Stimulated activated CD4-positive, alpha-beta T cell treated with anti-CD3 and anti-CD28 coated beads, Interleukin-12 subunit alpha, Interleukin-12 subunit beta, amount 100 ng/mL, for 48 hours (primary cell): Measurements from ENCODE around the gene RPL3.

Experiments
- DNase-seq, 3 donors: peaks; one replicate each; pipeline ENCODE4 v3.0.0-alpha.2; 2020; ENCODE audit warnings: low read depth in 2 of 3, low spot score in 1 of 3

RPL3 gene

DNA sequence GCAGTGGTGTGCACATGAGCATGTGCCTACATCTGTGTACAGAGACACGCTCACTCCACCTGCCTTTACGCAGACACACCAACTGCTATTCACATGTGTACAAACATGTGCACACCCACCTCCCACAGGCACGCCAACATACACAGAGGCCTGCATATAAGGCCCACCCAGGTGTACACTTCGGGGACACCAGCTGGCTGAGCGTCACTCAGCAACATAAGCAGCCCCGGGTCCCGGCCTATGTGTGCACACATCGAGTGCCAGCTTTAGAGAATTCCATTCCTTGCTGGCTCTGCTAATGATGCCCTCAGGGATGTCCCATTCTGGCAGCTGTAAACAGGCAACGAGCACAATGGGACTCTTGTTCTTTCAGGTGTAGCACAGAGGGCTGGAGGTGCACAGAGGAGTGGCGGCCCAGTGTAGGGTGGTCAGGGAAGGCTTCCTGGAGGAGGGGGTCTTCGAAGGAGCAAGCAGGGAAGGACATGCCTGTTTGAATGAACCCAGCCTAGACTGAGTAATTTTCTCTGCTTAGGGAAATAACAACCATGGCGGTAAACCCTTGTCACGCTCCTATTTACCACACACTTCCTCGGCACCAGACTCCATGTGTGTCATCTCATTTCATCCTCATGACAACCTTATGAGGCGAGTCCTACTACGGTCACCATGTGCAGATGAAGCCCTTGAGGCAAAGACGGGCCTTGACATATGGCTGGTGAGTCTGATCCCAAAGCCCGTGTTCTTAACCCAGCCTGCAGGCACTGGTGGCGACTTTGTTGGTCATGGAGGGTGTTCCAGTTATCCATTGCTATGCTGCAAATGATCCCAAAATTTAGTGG, 35.1 kb downstream of the RPL3 start:
- DNase-seq, result no peak

DNA sequence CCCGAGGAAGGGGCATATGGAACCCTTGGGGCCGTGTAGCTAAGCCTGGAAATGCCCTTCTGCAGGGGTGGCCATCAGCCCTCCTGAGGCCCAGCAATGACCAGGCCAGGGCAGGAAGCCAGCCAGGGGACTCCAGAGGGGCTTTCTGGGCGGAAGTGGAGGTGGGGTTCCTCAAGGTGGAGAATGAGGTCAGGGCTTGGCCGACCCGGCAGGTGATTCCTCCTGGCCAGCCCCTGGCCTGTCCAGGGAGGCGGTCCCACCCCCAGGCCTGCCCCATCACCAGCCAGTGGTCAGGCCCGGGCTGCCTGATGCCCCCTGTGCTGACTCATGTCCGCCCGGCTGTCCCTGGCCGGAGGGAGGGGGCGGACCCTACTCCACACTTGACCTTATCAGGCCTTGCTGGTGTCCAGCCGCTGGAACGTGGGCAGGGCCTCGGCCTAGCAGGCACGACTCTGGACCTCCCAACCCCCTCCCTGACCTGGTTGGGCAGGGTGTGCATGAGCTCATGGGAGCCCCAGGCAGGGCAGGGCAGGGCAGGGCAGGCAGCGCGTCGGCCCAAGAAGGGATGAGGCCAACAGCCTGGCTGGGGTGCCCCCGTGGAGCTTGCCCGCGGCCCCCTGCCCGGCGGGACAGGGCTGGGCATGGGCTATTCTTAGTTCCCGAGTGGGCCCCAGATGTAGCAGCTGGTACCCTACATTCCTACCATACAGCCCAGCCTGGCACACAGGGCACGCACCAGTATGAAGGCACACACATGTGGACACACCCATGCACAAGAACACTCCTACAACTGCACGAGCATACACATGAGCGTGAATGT, 35.9 kb downstream of the RPL3 start:
- DNase-seq, result no peak

DNA sequence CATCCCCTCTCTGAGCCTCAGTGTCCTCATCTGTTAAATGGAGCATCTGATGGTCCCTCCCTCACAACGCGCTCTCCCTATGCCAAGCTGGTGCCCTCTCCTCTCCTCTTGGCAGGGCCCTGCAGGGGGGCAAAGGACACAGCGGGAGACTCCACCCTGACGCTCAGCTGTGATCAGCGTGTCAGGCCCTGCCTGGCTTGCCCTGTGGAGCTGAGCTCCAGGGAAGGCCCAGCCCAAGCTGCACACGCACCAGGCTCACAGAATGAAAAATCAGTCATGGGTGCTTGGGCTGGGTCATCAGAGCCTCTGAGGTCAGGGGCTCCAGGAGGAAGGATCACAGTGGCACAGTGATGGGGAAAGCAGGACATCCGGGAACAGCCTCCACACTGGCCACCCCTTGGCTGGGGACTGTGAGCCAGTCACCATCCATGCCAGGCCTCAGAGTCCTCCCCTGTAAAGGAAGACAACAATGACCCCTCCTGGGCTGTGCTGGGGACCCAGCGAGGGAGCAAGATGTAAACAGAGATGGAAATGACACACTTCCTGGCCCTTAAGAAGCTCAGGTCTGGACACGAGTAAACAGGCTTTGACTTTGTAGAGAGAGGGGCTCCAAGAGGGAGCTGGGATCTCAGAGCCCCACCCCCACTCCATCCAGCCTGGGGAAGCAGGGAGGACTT, 36.6 kb downstream of the RPL3 start:
- DNase-seq, result no peak

DNA sequence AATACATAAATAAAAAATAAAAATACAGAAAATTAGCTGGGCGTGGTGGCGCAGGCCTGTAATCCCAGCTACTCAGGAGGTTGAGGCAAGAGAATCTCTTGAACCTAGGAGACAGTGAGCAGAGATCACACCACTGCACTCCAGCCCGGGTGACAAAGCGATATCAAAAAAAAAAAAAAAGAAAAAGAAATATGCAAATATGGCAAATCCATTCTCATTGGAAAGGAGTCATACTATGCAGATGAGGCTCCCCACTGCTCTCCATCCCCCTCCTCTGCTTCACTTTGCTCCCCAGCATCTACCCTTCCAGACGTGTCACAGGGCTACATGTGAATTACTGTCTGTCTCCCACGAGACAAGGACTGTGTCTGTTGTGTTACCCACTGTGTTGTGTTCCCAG, 38.3 kb downstream of the RPL3 start:
- no peak for DNase-seq

DNA sequence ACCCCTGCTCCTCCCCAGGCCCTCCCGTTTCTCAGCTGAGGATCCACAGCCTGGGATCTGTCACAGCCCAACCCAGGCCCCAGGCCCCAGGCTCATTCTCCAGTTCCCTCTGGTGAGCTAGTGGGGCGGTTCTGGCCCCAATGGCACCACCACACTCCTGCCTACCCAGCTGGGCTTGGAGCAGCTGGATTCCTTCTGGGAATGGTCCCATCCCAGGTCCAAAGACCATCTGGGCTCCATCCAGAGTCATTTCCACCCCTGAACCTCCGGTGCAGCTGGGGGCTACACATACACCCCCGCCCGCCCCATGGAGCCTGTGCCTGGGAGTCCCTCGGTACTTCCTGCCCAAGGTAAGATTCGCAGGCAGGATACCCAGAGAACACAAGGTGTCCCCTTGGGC, 39.2 kb downstream of the RPL3 start:
- DNase-seq, result no peak

DNA sequence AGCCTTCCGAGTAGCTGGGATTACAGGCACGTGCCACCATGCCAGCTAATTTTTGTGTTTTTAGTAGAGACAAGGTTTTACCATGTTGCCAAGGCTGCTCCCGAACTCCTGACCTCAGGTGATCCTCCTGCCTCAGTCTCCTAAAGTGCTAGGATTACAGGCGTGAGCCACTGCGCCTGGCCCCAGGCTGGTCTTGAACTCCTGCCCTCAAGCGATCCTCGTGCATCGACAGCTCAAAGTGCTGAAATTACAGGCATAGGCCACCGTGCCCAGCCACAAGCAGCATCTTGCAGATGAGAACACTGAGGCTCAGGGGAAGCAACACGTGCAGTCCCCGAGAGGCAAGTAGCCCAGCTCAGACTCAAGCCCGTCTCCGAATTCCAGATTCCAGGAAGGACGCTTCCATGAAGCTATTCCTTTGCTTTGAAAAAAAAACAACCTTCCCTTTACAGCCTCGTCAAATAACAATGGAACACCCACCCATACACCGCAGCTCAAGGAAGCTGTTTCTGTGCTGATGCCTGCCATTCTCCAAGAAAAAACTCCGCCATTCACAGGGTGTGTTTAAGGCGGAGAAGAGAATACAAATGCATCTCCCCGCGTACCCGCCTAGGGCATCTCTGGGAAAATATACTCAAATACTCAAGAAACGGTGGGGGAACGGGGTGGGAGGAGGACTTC, 40.1 kb downstream of the RPL3 start:
- DNase-seq, result no peak

DNA sequence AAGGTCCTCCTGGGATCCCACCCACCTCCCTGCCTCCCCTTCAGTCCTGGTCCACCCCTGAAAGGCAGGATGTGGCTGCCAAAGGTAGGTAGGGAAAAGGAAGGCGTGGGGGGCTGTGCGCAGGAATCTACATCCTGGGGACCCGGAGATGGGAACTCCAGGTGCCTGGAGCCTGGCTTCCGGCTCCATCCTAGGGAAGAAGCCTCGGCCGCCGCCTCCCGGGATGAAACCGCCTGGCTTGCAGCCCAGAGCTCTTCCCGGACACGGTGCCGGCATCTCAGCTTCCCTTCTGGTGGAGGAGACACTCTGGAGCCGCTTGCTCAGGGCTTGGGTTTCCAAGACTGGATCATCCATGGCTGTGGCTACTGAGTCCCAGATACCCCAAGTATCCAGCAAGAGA, 41.4 kb downstream of the RPL3 start:
- no peak for DNase-seq

DNA sequence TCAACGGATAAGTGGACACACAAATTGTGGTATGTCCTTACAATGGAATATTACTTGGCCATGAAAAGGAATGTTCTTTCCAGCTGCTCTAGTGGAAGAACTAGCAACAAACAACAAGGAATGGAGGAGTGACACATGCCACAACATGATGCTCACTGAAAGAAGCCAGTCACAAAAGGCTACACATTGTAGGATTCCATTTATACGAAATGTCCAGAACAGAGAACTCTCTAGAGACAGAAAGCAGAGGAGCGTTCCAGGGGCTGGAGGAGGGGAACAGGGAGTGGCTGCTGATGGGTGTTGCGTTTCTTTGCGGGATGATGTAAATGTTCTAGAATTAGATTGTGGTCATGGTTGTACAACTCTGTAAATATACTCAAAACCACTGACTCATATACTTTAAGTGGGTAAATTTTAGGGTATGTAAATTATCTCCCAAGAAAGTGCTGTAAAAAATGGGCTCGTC, 42.2 kb downstream of the RPL3 start:
- DNase-seq, result no peak

DNA sequence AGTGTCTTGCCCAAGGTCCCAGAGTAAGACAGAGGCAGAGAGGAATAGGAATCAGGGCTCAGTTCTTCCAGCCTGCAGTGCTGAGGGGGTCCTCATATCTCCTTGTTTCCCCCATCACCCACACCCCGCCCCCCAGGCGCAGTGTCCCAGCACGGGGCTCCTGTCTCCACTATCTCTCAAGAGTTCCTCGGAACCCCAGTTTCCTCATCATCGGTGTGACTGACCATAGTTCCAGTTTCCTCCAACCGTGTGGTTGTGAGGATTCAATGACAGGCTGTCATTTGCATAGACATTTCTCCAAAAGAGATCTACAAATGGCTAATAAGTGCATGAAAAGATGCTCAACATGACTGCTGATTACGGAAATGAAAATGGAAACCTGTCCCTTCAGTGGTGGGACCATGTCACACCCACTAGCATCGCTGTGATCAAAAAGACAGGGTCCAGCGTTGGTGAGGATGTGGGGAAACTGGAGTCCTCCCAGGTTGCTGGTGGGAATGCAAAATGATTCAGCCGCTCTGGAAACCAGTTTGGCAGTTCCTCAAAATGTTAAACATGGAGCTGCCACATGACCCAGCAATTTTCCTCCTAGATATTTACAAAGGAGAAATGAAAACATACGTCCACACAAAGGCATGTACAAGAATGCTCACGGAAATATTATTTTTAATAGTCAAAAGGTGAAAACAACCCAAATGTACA, 42.8 kb downstream of the RPL3 start:
- no peak for DNase-seq

DNA sequence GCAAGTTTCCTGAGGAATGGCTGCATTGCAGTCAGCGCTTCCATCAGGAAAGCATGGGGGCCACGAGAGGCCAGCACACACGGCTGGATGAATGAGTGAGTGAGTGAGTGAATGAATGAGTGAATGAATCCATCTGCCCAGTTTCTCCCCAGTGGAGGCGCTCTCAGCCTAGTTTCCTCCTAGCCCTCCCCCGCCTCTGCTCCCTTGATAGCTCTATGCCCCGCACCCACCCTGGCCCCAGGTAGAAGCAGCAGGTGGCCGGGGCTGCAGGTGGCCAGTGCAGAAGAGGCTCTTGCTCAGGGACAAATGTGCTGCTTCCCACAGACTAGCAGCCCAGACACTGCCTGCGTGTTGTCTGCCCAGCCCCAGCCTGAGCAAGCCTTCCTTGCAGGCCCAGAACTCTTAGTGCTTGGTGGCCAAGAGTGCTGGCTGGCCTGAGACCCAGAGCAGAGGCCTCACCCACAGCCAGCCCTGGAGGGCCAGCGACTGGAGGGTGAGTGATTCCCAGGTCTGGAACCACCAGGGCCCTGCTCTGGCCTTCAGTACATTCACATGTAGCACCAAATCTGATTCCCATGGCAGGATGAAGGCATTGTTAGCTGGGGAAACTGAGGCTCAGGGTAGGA, 43.5 kb downstream of the RPL3 start:
- no peak for DNase-seq

DNA sequence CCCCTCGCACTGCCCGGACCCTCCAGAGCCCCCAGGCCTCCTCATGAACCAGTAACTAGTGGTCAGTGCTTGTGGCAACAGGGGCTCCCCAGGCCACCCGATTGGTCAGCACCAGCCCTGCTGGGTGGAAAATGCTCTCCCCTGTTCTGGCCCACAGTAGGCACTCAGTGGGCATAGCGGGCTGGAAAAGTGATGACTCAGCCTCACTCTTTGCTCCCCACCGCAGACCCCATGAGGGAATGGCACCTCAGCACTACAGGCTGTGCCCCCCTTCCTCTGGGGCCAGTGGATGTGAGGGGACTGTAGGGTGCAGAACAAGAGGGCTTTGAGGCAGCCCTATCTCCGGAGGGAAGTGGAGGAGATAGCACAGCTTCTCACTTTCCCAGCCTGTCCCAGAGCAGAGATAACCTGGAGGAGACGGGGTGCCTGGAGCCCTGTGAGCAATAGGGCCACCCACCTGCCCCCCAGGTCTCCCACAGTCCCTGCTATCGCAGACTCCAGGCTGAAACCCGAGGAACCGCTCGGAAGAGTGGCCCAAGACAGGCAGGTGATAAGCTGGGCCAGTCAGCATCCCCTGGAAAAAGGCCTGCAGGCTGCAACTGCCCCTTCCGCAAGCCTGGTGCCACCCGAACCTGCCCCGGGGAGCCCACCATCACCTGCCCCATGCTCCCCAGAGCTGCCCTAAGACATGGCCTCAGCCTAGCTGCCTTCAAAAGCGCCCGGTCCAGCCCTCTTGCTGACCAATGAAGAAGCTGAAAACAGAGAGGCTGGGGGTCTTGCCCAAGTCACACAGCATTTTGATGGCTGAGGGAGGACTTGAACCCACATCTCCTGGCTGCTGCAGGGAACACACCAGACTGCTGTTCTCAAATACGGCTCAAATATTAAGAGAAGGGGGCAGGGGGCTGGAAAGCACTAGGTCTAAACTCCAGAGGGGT, 45.2 kb downstream of the RPL3 start:
- no peak for DNase-seq

DNA sequence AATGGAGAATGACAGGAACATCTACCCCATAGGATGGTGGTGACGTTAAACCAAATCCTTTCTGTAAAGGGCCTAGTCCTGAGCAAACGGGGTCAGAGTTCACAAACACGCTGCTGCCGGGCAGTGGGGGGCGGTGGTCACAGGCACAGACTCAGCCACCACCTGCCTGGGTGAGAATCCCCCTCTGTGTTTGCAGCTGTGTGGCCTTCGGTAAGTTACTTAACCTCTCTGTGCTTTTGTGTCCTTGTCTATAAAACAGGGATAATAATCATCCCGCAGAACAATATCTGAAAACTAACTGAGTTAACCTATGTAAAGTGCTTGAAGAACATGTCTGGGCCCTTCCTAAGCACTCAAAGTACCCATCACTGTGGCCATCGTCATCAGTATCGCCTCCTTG, 48.6 kb downstream of the RPL3 start:
- DNase-seq, result no peak

DNA sequence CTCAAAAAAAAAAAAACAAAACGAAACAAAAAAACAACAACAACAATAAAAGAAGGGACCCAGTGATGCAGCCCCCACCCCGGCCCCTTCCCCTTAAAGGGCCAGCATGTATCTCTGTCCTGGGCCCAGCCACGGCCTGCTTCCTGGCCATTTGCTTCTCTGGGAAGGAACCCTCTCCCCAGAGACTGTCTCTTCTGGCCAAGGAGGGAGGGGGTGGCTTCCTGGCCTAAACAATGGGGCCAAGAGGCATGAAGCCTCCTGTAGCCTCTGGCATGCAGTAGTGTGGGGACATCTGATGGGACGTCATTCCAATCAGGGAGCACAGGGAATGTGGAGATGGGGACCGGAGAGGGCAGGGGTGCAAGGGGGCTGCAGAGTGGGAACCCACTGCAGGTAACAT, 49.1 kb downstream of the RPL3 start:
- no peak for DNase-seq

DNA sequence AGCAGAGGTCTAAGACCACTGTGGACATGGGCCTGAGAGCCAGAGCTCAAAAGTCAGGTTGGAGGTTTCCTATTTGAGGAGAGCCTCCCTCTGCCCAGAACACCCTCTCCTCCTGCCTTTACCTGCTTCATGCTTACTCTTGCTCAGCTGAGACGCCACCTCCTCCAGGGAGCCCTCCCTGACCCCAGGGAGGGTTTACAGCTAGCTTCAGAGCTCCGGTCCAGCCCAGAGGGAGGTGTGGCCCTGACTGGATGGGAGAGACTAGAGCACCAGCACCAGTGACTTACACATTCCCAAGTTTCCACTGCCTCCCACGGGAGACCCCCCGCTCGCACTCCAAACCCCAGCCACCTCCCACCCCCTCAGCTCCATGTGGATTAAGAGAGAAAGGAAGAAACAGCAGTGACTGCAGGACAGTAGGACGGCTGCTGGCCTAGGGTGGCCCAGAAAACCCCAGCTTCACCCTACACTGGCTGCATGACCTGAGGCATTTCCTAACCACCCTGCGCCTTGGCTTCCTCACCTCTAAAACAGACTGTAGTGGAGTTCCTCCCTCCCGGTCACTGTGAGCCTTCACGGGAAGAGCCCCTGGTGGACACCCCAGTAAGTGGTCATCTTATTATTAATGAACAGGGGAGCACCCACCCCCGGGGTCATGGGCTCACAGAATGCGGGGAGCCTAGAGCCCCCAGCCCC, 50.2 kb downstream of the RPL3 start:
- no peak for DNase-seq

DNA sequence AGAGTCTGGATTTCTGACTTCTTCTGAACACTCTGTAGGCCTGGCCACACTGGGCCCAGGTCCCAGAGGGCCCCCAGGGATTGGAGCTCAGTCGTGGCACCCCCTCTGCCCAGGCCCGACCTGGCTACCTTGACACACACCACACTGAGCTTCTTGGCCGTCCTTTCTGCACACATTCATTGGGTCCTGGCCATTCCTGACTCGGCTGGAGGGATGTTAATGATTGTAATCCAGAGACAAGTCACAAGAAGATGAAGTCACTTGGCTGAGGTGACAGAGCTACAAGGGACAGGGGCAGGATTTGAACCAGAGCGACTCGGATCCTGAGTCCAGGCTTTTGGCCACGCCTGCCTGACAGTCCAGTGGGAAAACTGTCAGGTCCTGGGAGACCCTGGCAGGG, 50.8 kb downstream of the RPL3 start:
- DNase-seq, result no peak

DNA sequence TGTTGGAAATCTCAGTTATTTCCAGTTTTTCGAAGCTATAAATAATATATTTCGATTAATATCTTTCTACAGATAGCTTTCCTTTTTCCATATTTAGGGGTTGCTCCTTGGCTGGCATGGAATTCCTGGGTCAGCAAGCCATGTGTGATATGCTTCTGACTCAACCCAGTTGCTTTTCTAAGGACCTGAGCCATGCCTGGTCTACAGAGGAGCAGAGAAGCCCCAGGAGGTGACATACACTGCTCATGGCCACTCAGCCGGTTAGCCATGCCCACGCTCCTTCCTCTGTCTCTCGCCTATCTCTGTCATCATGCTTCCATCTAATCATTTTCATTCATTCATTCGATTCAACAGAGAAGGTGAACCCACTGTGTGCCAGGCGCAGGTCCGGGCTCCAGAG, 51.4 kb downstream of the RPL3 start:
- DNase-seq, result no peak

DNA sequence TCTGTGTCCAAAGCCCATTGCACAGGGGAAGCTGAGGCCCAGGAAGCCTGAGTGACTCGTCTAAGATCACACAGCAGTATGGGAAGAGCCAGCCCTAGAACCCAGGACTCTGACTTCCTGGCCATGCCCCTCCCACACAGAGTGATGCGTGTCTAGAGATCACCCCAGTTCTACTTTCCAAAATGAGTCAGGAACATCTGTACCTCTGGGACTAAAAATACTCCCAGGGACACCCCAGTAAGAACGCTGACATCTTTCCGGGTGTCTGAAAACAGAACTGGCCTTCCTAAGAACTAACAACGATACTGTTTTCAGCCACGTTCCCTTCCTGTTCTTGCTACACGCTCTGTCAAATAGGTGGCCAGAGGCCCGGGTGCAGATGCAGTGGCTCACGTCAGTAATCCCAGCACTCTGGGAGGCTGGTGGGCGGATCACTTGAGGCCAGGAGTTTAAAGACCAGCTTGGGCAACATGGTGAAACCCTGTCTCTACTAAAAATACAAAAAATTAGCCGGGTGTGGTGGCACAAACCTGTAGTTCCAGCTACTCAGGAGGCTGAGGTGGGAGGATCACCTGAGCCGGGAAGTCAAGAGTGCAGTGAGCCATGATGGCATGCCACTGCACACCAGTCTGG, 52.9 kb downstream of the RPL3 start:
- peak in 2 of 3 donors; percentile 27 to 50 for DNase-seq
